Fibroblast of the aortic adventitia (primary cell): ENCODE measurements around the gene PIEZO2. TPM values are rescaled to one million over a fixed set of nuclear protein-coding genes. Genes with fewer than 3 reads are reported as not detected.

ENCODE experiments used
- DNase-seq: peaks from one replicate; pipeline ENCODE4 v3.0.0-alpha.2; 2010; ENCODE audit warnings: low read depth
- H3K4me3 ChIP-seq: 2 replicates; pipeline ENCODE4 v1.5.1; 2011; ENCODE audit warnings: low read depth, mild to moderate bottlenecking, control low read depth, low read length, moderate library complexity
- CTCF ChIP-seq: IDR thresholded peaks from 2 replicates; pipeline ENCODE4 v1.5.1; 2011; ENCODE audit warnings: mild to moderate bottlenecking, low read length, control low read depth, inconsistent platforms; ENCODE audit not compliant: insufficient read depth
- total RNA-seq: library from RNA; depleted of rRNA; stranded (reverse); fragments of >200 nt; gene quantifications from 2 replicates; pipeline ENCODE4 v1.2.3, GENCODE V29; 2012; ENCODE audit warnings: low replicate concordance

PIEZO2 gene
- total RNA-seq, 1 donor: 1.6 TPM

- H3K4me3 ChIP-seq: no peak overlapping the region
- DNase-seq: peak; percentile 32
- no peak for TF ChIP-seq CTCF
Observed at GRCh38 chr18:10950876-10951630, 198.3 kb downstream of the PIEZO2 start.

- no peak for TF ChIP-seq CTCF
- H3K4me3 ChIP-seq: no peak overlapping the region
- no peak for DNase-seq
Observed at GRCh38 chr18:10950080-10950875, 199.1 kb downstream of the PIEZO2 start.

- H3K4me3 ChIP-seq: no peak overlapping the region
- no peak for DNase-seq
- no peak for TF ChIP-seq CTCF
Observed at GRCh38 chr18:10949655-10950054, 199.7 kb downstream of the PIEZO2 start.

- H3K4me3 ChIP-seq: no peak overlapping the region
- DNase-seq: no peak
- TF ChIP-seq CTCF: no peak
Observed at GRCh38 chr18:10948421-10948820, 200.9 kb downstream of the PIEZO2 start.

GRCh38 chr18:10946058-10946457 lies 203.3 kb downstream of the PIEZO2 start:
- no peak for TF ChIP-seq CTCF
- no peak for DNase-seq
- H3K4me3 ChIP-seq: no peak overlapping the region

GRCh38 chr18:10942998-10943397 lies 206.4 kb downstream of the PIEZO2 start:
- no peak for TF ChIP-seq CTCF

More at GRCh38 chr18:10942998-10943397, 206.4 kb downstream of the PIEZO2 start:
- H3K4me3 ChIP-seq: no peak overlapping the region
- no peak for DNase-seq
